Measurements from ENCODE around the gene BCL7A. TPM values are rescaled to one million over a fixed set of nuclear protein-coding genes. Genes with fewer than 3 reads are reported as not detected.
A peak's percentile ranks its signal among the peaks of the same experiment; 100 is the strongest.

The BCL7A gene
- polyA plus RNA-seq, 3 donors, result 0.34 to 0.79 (median 0.56) TPM

DNA sequence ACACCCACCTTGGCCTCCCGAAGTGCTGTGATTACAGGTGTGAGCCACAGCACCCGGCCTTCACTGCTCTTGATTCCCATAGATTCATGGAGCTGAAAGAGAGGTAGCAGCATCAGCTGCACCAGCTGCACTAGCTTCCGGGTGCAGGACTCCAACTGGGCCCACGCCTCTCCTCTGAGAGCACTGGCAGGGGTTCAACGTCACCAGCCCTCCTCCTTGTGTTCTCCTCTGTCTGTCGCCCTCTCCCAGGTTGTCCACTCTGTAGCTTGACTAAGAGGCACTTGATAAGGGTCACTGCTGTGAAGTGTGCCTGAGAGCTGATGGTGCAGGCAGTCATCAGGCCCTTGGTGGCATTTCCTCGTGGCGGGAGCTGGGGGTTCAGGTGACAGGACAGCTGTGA is 85.2 kb downstream of the BCL7A start:
- 97% methylated on average over 8 of the region's 8 CpGs for WGBS (ENCODE audit: insufficient coverage)
- H3K36me3 Mint-ChIP-seq, result peaks cover 9 to 28% of the 10 kb centered on the region in 2 donors
- H3K36me3 ChIP-seq (replicated peaks in 1 of 2; ENCODE audit: control insufficient read depth in 1 of 2, insufficient read depth in 2 of 2, low read length in 2 of 2), result no peaks in the 10 kb centered on the region
- H3K27ac Mint-ChIP-seq, result peak overlapping the region in 3 of 7 donors; percentile 37 to 74 (median 42)
- peaks cover 60% of the 10 kb centered on the region for H3K4me1 Mint-ChIP-seq
- no peak overlapping the region for H3K4me3 ChIP-seq (replicated peaks in 1 of 3; ENCODE audit: low read depth in 2 of 3, low read length in 3 of 3)
- peaks cover 98% of the 10 kb centered on the region for H3K79me2 ChIP-seq (ENCODE audit: insufficient read depth, low read length)
- no peak overlapping the region for H2AFZ ChIP-seq (ENCODE audit: insufficient read depth, low read depth, low read length, poor library complexity, severe bottlenecking)
- H3K4me1 ChIP-seq (ENCODE audit: control insufficient read depth in 1 of 2, insufficient read depth in 2 of 2, low read length in 2 of 2), result peaks cover 37 to 38% of the 10 kb centered on the region in 2 donors
- no peak for DNase-seq
- TF ChIP-seq CTCF (IDR thresholded peaks at IDR 0.05), result no peak
- peaks cover 0 to 3% (median 0%) of the 10 kb centered on the region in 7 donors for H3K9me3 Mint-ChIP-seq
- H3K4me2 ChIP-seq (replicated peaks; ENCODE audit: extremely low read depth, low read length, poor library complexity, severe bottlenecking), result no peak overlapping the region
- peak overlapping the region in 1 of 2 donors; percentile 37 for H3K27ac ChIP-seq (ENCODE audit: low read depth in 1 of 2, low read length in 2 of 2)
- intact Hi-C loops (cut with micrococcal nuclease), result no loop called here
- H3K4me3 Mint-ChIP-seq, result no peak overlapping the region
- H3K9ac ChIP-seq (ENCODE audit: insufficient read depth, low read length, poor library complexity, severe bottlenecking), result no peak overlapping the region
- H3K27me3 Mint-ChIP-seq (ENCODE audit: low read depth in 3 of 3), result no peaks in the 10 kb centered on the region
- no peaks in the 10 kb centered on the region for H3K27me3 ChIP-seq (ENCODE audit: control insufficient read depth in 2 of 2, insufficient read depth in 2 of 2, low read length in 2 of 2)
- H4K20me1 ChIP-seq (ENCODE audit: insufficient read depth, low read length), result peaks cover 100% of the 10 kb centered on the region
- H3K9me3 ChIP-seq (replicated peaks in 1 of 2; ENCODE audit: control insufficient read depth in 1 of 2, insufficient read depth in 1 of 2, low read length in 2 of 2), result no peaks in the 10 kb centered on the region

GRCh38 chr12:122107261-122107660 is 85.6 kb downstream of the BCL7A start:
- Mint-ChIP-seq H3K9me3 (peaks cover 0 to 3% (median 0%) of the 10 kb centered on the region in 7 donors), H3K4me3 (no peak overlapping the region), H3K4me1 (peaks cover 61% of the 10 kb centered on the region), H3K36me3 (peaks cover 9 to 28% of the 10 kb centered on the region in 2 donors), H3K27me3 (ENCODE audit: low read depth in 3 of 3) (no peaks in the 10 kb centered on the region), H3K27ac (peak overlapping the region in 4 of 7 donors; percentile 44 to 68 (median 56))
- no peaks in the 10 kb centered on the region for H3K36me3 ChIP-seq (replicated peaks in 1 of 2; ENCODE audit: control insufficient read depth in 1 of 2, insufficient read depth in 2 of 2, low read length in 2 of 2)
- no peak overlapping the region for H3K4me3 ChIP-seq (replicated peaks in 1 of 3; ENCODE audit: low read depth in 2 of 3, low read length in 3 of 3)
- TF ChIP-seq CTCF (IDR thresholded peaks at IDR 0.05), result no peak
- H3K27ac ChIP-seq (ENCODE audit: low read depth in 1 of 2, low read length in 2 of 2), result peak overlapping the region in 1 of 2 donors; percentile 37
- H3K9ac ChIP-seq (ENCODE audit: insufficient read depth, low read length, poor library complexity, severe bottlenecking), result no peak overlapping the region
- H3K4me2 ChIP-seq (replicated peaks; ENCODE audit: extremely low read depth, low read length, poor library complexity, severe bottlenecking), result no peak overlapping the region
- H3K27me3 ChIP-seq (ENCODE audit: control insufficient read depth in 2 of 2, insufficient read depth in 2 of 2, low read length in 2 of 2), result no peaks in the 10 kb centered on the region
- 94% methylated on average over 4 of the region's 6 CpGs for WGBS (ENCODE audit: insufficient coverage)
- H4K20me1 ChIP-seq (ENCODE audit: insufficient read depth, low read length), result peaks cover 100% of the 10 kb centered on the region
- no peak overlapping the region for H2AFZ ChIP-seq (ENCODE audit: insufficient read depth, low read depth, low read length, poor library complexity, severe bottlenecking)
- peaks cover 98% of the 10 kb centered on the region for H3K79me2 ChIP-seq (ENCODE audit: insufficient read depth, low read length)
- no peak for DNase-seq
- H3K9me3 ChIP-seq (replicated peaks in 1 of 2; ENCODE audit: control insufficient read depth in 1 of 2, insufficient read depth in 1 of 2, low read length in 2 of 2), result no peaks in the 10 kb centered on the region
- H3K4me1 ChIP-seq (ENCODE audit: control insufficient read depth in 1 of 2, insufficient read depth in 2 of 2, low read length in 2 of 2), result peaks cover 37 to 38% of the 10 kb centered on the region in 2 donors
- intact Hi-C loops (cut with micrococcal nuclease), result no loop called here

Data from CD14-positive monocyte (primary cell).